Measurements from ENCODE around the gene RPS16. TPM values are rescaled to one million over a fixed set of nuclear protein-coding genes. Genes with fewer than 3 reads are reported as not detected.

Gene RPS16
- total and polyA plus RNA-seq, 2 of the 8 experiments (the other 6 are each of a cell fraction or from before 2014, with no cell fraction given) = 2,433 to 7,810 TPM

DNA sequence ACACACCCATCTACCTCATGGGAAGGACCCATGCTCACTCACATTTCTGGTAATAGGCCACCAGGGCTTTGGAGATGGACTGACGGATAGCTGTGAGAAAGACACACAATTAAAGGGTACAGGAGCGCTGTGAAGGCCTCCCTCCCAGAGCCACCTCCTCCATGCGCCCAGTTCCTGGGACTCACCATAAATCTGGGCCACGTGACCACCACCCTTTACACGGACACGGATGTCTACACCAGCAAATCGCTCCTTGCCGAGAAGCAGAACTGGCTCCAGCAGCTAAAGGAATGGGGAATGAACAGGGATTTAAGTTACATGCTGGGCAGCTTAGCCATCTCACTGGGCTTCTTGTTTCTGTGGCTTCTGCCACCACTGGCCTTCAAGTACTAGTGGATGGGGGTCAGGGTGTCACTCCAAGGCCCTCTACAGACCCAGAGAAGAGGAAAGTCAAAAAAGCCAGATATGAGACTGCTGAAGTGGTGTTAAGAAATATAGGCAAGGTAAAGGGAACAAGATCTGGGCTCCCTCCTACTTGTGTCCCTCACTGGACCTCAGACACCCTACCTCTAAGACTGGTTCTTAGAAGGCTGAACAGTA, 2.2 kb downstream of the RPS16 start:
- H3K23ac ChIP-seq (ENCODE audit: insufficient read length) = no peak overlapping the region
- no peak overlapping the region for H4K91ac ChIP-seq (replicated peaks; ENCODE audit: insufficient read length, low read length)
- ChIA-PET POLR2A (ENCODE audit: partially characterized antibody) (interaction anchor here (0.9 to 47.8 kb wide), 15 partner anchors 10 to 90 kb away, joined by 3 to 1154 read pairs (median 7); partner anchors contain the start of genes MED29, PAF1, PLEKHG2 and RPS16), CTCF (ENCODE audit: partially characterized antibody) (interaction anchor here (0.9 to 2.1 kb wide), 3 partner anchors 19 to 38 kb away, joined by 3 to 6 read pairs (median 4); partner anchors contain the start of gene PLEKHG2)
- peaks cover 8% of the 10 kb centered on the region for H3K79me1 ChIP-seq (ENCODE audit: low read depth, low read length)
- no peak overlapping the region for H2AFZ ChIP-seq (ENCODE audit: low read length)
- peaks cover 7 to 20% of the 10 kb centered on the region in 2 experiments; a peak in 3 of 4 replicates for H3K79me2 ChIP-seq (ENCODE audit: control insufficient read depth in 1 of 2, insufficient read depth in 2 of 2, low read length in 2 of 2)
- peak overlapping the region; percentile 69 to 82; a peak in 1 of 4 replicates for H3K4me2 ChIP-seq (ENCODE audit: insufficient read depth in 1 of 2, low read depth in 2 of 2, low read length in 2 of 2)
- H2BK12ac ChIP-seq (ENCODE audit: low read depth, low read length) = no peak overlapping the region
- H2BK20ac ChIP-seq (ENCODE audit: low read length) = no peak overlapping the region
- H3K14ac ChIP-seq (ENCODE audit: insufficient read length) = no peak overlapping the region
- no peak overlapping the region for H2BK5ac ChIP-seq (ENCODE audit: low read depth, low read length)
- H2BK15ac ChIP-seq (ENCODE audit: low read length) = no peak overlapping the region
- H4K8ac ChIP-seq (ENCODE audit: extremely low read depth, insufficient read depth, low read length) = no peak overlapping the region
- no peak overlapping the region for H3K18ac ChIP-seq (ENCODE audit: extremely low read depth, low read length)
- H2AK5ac ChIP-seq (ENCODE audit: low read depth, low read length) = no peak overlapping the region
- 95% methylated on average over 8 of the region's 8 CpGs; no CpG with 5 or more reads in 1 of the 2 experiments for WGBS, 2 experiments (ENCODE audit: extremely low coverage in 1 of 2, insufficient coverage in 1 of 2, insufficient read length in 1 of 2, insufficient replicate concordance in 2 of 2, low coverage in 1 of 2, low lambda C conversion rate in 2 of 2, missing lambda C conversion rate in 1 of 2)
- FAIRE-seq (no peak), DNase-seq (ENCODE audit: low read depth in 1 of 2, low spot score in 2 of 2) (no peak)
- H3K4me1 ChIP-seq (replicated peaks in 1 of 4; ENCODE audit: control insufficient read depth in 3 of 4, insufficient read depth in 4 of 4, low read length in 3 of 4) = peaks cover 2 to 15% (median 6%) of the 10 kb centered on the region in 4 experiments
- H3K36me3 ChIP-seq (ENCODE audit: control insufficient read depth in 2 of 4, insufficient read depth in 4 of 4, low read length in 3 of 4) = peaks cover 20 to 30% (median 23%) of the 10 kb centered on the region in 4 experiments
- H3K9ac ChIP-seq (replicated peaks in 1 of 4; ENCODE audit: extremely low read depth in 1 of 4, low read depth in 3 of 4, low read length in 3 of 4) = peak overlapping the region in 2 of 4 experiments; percentile 2 to 8; a peak in 3 of 7 replicates
- no peaks in the 10 kb centered on the region; a peak in 1 of 7 replicates for H3K27me3 ChIP-seq (replicated peaks in 1 of 4; ENCODE audit: control insufficient read depth in 3 of 4, extremely low read depth in 1 of 4, insufficient read depth in 3 of 4, low read length in 3 of 4)
- no peak overlapping the region for H3K4ac ChIP-seq (replicated peaks; ENCODE audit: insufficient read length, low read depth, low read length)
- no peak overlapping the region for H4K5ac ChIP-seq (ENCODE audit: insufficient read length, low read depth, low read length)
- H3K4me3 ChIP-seq (ENCODE audit: extremely low read depth in 1 of 4, insufficient read depth in 2 of 4, low read depth in 3 of 4, low read length in 4 of 4) = no peak overlapping the region; a peak in 2 of 8 replicates
- peaks cover 2 to 18% of the 10 kb centered on the region in 2 experiments for H4K20me1 ChIP-seq (replicated peaks in 1 of 2; ENCODE audit: control insufficient read depth in 1 of 2, insufficient read depth in 2 of 2, low read length in 2 of 2)
- H3K23me2 ChIP-seq (ENCODE audit: low read depth, low read length) = peaks cover 8% of the 10 kb centered on the region
- H3K27ac ChIP-seq (ENCODE audit: low read depth, low read length) = peak overlapping the region; percentile 36; the same call in 1 of the 2 replicates
- H3K9me3 ChIP-seq (ENCODE audit: insufficient read depth in 2 of 2, low read depth in 1 of 2, low read length in 1 of 2) = no peaks in the 10 kb centered on the region
- no peak overlapping the region for H2BK120ac ChIP-seq (replicated peaks; ENCODE audit: low read depth, low read length)
- TF ChIP-seq BACH1 (IDR thresholded peaks at IDR 0.05; ENCODE audit: low read length) (no peak), POLR2AphosphoS5 (IDR thresholded peaks at IDR 0.05; ENCODE audit: low read depth, low read length) (peak; percentile 78)
- no peak overlapping the region for H3K56ac ChIP-seq (replicated peaks; ENCODE audit: insufficient read length, low read depth, low read length)

Data from H1 (cell line).